VCaP (cell line): ENCODE data around the gene ECI2.

Experiments used
- H3K27ac ChIP-seq: fragments of 450-650 bp; 2 replicates; pipeline ENCODE4 v1.5.1; 2017
- TF ChIP-seq, protein P1 (sequence below): fragments of 450-650 bp; conservative IDR thresholded peaks from 2 replicates; pipeline ENCODE4 v1.5.1; 2017; ENCODE audit warnings: mild to moderate bottlenecking, moderate library complexity

The ECI2 gene

DNA sequence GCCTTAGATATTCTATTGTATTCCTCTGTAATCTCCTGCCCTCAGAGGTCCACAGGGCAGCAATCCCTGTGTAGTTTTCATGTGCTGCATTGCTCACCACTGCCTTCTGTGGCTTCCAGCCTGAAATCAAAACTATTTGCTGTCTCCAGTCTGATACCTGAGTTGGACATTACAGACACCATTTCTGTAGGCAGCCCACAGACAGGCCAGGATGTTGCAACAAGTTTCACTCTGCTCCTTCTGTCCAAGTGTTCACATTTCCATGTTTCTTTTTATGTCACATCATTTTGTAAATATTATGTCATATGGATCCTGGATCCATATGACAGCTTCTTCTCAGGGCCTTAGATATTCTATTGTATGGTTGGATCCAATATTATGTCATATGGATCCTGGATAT is 21.7 kb downstream of the ECI2 start:
- TF ChIP-seq, protein P1, sequence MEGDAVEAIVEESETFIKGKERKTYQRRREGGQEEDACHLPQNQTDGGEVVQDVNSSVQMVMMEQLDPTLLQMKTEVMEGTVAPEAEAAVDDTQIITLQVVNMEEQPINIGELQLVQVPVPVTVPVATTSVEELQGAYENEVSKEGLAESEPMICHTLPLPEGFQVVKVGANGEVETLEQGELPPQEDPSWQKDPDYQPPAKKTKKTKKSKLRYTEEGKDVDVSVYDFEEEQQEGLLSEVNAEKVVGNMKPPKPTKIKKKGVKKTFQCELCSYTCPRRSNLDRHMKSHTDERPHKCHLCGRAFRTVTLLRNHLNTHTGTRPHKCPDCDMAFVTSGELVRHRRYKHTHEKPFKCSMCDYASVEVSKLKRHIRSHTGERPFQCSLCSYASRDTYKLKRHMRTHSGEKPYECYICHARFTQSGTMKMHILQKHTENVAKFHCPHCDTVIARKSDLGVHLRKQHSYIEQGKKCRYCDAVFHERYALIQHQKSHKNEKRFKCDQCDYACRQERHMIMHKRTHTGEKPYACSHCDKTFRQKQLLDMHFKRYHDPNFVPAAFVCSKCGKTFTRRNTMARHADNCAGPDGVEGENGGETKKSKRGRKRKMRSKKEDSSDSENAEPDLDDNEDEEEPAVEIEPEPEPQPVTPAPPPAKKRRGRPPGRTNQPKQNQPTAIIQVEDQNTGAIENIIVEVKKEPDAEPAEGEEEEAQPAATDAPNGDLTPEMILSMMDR: no peak

DNA sequence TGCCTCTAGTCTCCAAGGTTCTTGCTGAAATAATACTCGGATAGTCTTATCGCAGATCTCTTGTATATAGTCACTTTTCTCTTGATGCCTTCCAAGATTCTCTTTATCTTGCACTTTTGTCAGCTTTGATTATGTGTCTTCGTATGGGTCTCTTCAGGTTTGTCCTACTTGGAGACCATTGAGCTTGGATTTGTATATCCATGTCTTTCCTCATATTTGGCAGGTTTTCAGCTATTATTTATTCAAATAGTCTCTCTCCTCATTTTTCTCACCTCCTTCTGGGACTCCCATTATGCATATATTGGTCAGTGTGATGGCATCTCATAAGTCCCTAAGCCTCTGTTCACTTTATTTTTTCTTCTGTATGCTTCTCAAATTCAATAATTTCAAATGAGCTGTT is 23.0 kb downstream of the ECI2 start:
- TF ChIP-seq, protein P1: no peak
- no peak overlapping the region for H3K27ac ChIP-seq

More for the DNA sequence above, 21.7 kb downstream of the ECI2 start:
- no peak overlapping the region for H3K27ac ChIP-seq

DNA sequence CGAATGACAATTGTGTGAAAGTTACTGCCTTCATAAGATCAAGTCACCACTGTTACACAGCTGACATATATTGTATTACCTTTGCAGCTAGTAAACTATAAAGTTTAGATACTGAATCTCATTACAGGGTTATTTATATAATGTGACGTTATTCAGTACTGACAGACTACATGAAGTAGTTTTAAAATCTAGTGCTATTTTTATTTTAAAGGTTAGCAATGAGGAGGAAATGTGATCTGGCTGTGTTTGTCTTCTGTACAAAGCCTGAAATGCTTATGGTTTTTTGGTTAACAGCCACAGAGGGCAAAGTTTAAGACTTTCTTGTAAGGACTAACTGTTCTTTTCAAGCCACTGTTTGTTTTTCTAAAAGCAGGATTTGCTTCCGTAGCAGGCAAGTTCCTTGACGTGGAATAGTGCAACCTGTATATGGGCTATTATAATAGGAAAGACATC is 26.0 kb downstream of the ECI2 start:
- H3K27ac ChIP-seq: peak overlapping the region; percentile 74

DNA sequence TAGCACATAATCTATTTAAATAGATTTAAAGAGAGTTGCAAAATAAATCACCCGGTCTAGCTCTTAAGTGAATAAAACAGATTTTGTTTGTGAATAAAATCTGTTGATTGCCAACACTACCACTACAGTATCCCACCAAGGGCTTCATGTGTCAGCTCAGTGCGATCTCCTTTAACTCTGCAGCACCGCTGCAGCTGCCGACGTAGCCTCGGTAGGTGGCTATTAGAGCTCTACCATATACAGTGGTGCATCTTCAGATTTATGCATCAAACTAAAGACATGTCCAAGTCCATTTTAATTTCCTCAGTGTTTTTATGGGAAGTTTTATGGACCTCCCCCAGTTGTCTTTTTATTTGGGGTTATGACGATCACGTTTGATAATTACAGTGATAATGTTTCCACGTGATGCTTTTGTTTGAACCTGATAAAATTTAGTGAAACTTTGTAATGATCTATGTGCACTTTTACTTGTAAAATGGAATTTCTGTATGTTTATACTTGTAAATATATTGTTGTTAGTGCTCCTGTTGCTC is 26.7 kb downstream of the ECI2 start:
- H3K27ac ChIP-seq: peak overlapping the region; percentile 74
- TF ChIP-seq, protein P1: no peak

DNA sequence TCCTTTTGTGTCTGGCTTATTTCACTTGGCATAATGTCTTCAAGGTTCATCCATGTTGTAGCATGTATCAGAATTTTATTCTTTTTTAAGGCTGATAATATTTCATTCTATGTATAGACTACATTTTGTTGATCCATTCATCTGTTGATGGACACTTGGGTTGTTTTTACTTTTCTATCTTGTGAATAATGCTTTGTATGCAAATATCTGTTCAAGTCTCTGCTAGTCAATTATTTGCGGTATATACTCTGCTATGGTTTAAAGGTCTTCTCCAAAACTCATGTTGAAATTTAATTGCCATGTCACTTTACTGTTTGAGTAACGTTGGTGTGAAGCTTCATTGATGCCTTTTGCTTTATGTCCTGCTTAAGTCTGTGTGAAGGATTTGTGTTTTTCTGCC is 27.5 kb downstream of the ECI2 start:
- H3K27ac ChIP-seq: peak overlapping the region; percentile 74
- TF ChIP-seq, protein P1: no peak

DNA sequence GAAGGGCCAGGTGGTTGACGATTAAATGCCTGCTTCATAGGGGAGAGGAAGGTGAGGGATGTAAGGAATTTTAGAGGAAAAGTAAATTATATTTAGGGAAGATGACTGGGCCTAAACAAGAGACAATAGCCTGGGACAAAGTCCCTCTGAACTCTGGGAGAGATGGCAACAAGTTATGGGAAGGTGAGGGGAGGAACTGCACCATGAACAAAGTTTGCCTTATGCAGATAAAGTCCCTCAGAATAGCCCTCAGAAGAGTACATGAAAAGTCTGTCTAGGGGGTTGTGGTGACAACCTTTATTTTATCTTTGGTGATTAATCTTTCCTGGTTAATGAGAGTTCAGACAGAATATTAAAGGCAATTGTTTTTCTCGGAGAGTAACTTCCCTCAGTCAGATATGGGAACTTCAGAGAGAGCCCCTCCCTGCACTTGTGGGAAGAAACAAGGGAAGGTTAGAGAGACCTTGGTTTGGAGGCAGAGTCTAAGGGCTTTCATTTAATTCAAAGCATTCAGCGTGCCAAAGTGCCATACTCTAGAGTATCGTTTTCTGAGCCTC is 29.3 kb downstream of the ECI2 start:
- H3K27ac ChIP-seq: no peak overlapping the region
- TF ChIP-seq, protein P1: no peak

DNA sequence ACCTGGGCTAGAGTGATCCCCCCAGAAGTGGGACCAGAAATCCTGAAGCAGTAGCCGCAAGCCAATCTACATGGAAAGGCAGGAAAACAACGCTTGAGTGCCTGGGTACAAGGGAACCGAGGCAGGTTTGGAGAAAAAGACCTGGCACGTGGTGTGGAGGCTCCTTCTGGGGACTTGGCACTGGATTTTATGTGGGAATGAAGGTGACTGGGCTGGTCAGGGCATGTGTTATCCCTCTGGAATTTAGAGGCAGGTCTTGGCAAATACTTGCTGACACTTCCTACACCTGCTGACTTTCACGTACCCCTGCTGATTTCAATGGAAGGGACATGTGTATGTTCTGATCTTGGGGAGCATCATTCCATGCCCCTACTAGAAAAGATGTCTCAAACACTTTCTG is 31.4 kb downstream of the ECI2 start:
- H3K27ac ChIP-seq: peak overlapping the region; percentile 64

More for the DNA sequence above, 31.4 kb downstream of the ECI2 start:
- TF ChIP-seq, protein P1: no peak
